NT2/D1 (cell line): Measurements from ENCODE around the gene LAMTOR5.

Experiments used
- DNase-seq: peaks from one replicate; pipeline ENCODE4 v3.0.0-alpha.2; 2011; ENCODE audit warnings: low read depth, low spot score
- H3K27me3 ChIP-seq: 2 replicates; pipeline ENCODE4 v1.6.0; 2011; ENCODE audit warnings: mild to moderate bottlenecking; ENCODE audit not compliant: insufficient read length, insufficient read depth
- H3K36me3 ChIP-seq: 2 replicates; pipeline ENCODE4 v1.6.1; 2011; ENCODE audit warnings: mild to moderate bottlenecking, low read length, mixed read lengths; ENCODE audit not compliant: insufficient read depth, insufficient read length
- H3K4me1 ChIP-seq: 2 replicates; pipeline ENCODE4 v1.5.1; 2011; ENCODE audit not compliant: insufficient read depth, insufficient read length
- H3K4me3 ChIP-seq: 2 replicates; pipeline ENCODE4 v1.5.1; 2011; ENCODE audit warnings: low read depth; ENCODE audit not compliant: insufficient read length
- H3K9ac ChIP-seq: 2 replicates; pipeline ENCODE4 v1.6.0; 2011; ENCODE audit warnings: low read depth; ENCODE audit not compliant: insufficient read length
- H3K9me3 ChIP-seq: 2 replicates; pipeline ENCODE4 v1.5.1; 2011; ENCODE audit warnings: mild to moderate bottlenecking, low read length; ENCODE audit not compliant: insufficient read depth
- SUZ12 ChIP-seq: IDR thresholded peaks from 2 replicates; pipeline ENCODE4 v1.6.1; 2011; ENCODE audit not compliant: insufficient read length, insufficient read depth; ENCODE audit errors: extremely low read depth
- YY1 ChIP-seq: IDR thresholded peaks from 2 replicates; pipeline ENCODE4 v1.6.1; 2011; ENCODE audit not compliant: insufficient read length, insufficient read depth
- ZNF274 ChIP-seq: IDR thresholded peaks from 2 replicates; pipeline ENCODE4 v1.6.1; 2011; ENCODE audit warnings: mild to moderate bottlenecking, low read depth, low read length

The LAMTOR5 gene

DNA sequence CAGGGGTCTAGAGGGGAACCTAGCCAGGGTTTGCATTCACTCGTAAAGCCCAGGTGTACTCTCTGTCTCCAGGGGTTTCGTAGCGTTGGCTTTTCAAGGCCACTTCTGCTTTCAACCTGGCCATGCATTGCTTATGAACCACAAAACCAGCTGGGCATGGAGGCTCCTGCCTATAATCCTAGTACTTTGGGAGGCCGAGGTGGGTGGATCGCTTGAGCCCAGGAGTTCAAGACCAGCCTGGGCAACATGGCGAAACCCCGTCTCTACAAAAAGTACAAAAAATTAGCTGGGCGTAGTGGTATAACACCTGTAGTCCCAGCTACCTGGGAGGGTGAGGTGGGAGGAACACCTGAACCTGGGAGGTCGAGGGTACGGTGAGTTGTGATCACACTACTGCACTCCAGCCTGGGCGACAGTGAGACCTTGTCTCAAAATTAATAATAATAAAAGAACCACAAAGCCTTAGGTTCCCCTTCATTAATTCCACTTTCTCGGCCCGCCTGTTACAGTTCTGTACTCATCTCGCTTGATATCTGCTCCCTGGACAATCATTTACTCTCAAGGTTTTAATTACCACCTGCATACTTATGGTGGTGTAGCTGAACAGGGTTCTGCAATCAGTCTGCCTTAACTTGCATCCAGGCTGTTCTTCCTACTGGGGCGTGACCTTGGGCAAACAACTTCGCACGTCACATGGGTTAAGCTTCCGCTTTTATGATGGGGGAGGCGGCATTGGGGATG, 22.7 kb downstream of the LAMTOR5 start:
- DNase-seq = no peak
- peaks cover 56% of the 10 kb centered on the region for H3K36me3 ChIP-seq
- no peak overlapping the region for H3K9ac ChIP-seq
- TF ChIP-seq SUZ12 = no peak
- TF ChIP-seq YY1 = no peak
- no peak for TF ChIP-seq ZNF274
- no peaks in the 10 kb centered on the region for H3K27me3 ChIP-seq
- H3K9me3 ChIP-seq = no peaks in the 10 kb centered on the region
- H3K4me1 ChIP-seq = no peaks in the 10 kb centered on the region
- H3K4me3 ChIP-seq = no peak overlapping the region

DNA sequence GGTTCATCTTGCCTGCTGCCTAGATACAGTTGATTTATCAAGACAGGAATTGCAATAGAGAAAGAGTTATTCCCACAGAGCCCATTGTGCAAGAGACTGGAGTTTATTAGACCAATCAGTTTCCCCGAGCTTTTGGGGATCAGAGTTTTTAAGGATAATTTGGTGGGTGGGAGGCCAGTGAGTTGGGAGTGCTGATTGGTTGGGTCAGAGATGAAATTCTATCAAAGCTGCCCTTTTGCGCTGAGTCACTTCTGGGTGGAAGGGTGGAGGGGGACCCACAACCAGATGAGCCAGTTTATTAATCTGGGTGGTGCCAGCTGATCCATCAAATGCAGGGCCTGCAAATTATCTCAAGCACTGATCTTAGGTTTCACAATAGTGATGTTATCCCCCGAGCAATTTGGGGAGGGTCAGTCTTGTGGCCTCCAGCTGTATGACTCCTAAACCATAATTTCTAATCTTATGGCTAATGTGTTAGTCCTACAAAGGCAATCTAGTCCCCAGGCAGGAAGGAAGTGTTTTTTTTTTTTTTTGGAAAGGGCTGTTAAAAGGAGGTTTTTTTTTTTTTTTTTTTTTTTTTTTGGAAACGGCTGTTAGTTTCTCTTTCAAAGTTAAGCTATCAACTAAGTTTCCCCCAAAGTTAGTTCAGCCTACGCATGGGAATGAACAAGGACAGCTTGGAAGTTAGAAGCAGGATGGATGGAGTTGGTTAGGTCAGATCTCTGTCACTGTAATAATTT, 24.1 kb downstream of the LAMTOR5 start:
- Histone ChIP-seq H3K4me3 (no peak overlapping the region), H3K9ac (no peak overlapping the region), H3K36me3 (peaks cover 66% of the 10 kb centered on the region), H3K27me3 (no peaks in the 10 kb centered on the region), H3K9me3 (no peaks in the 10 kb centered on the region), H3K4me1 (no peaks in the 10 kb centered on the region)
- no peak for DNase-seq
- no peak for TF ChIP-seq SUZ12
- no peak for TF ChIP-seq YY1
- TF ChIP-seq ZNF274 = no peak

DNA sequence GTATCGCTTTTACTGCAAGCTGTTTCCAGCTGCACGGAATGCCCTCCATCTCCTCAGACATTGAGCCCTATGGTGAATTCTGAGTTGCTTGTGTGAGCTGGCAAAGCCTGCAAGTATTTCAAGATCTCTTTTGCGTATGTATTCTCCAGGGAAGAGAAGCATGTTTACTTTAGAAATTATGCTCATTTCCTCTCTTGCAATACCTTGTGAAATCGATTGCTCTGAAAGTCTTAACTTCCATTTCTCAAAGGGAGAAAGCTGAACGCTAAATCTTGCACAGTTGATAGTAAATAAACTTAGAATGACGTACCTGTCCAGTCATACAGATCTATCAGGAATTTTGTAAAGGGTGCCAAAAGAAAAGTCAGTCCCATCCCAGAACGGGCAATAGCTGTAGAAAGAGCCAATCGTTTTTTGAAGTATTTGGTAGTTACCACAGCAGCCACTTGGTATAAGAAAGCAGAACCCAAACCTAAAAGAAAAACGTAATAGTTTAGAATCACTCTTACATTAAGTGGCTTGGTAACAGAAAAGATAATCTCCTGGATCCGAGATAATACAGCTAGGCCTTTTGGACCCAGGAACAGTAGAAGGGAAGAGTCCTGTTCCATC, 26.7 kb downstream of the LAMTOR5 start:
- no peak overlapping the region for H3K9ac ChIP-seq
- TF ChIP-seq YY1 (no peak), SUZ12 (no peak), ZNF274 (no peak)
- H3K36me3 ChIP-seq = peaks cover 77% of the 10 kb centered on the region
- no peak overlapping the region for H3K4me3 ChIP-seq
- DNase-seq = no peak
- no peaks in the 10 kb centered on the region for H3K27me3 ChIP-seq
- no peaks in the 10 kb centered on the region for H3K9me3 ChIP-seq
- no peaks in the 10 kb centered on the region for H3K4me1 ChIP-seq

DNA sequence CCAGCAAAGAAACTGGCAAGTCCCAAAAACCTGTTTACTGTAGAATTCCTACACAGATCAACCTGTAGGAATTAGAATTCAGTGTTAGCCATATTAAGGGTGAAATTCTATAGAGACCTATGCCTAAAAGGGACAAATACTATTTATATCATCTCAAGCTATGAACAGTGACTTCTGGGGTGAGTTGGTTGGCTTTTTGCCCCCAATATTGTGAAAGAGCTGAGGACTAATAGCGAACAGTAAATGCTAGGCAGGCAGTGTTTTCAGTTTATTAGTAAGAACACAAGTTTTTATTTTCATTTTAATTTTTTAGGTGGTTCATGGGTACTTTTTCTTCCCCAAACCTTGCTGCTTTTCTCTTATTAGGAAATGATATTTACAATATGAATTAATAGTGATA, 32.0 kb downstream of the LAMTOR5 start:
- H3K4me3 ChIP-seq = no peak overlapping the region
- DNase-seq = no peak
- H3K9ac ChIP-seq = no peak overlapping the region
- H3K9me3 ChIP-seq = no peaks in the 10 kb centered on the region
- no peaks in the 10 kb centered on the region for H3K27me3 ChIP-seq
- no peaks in the 10 kb centered on the region for H3K4me1 ChIP-seq
- H3K36me3 ChIP-seq = peaks cover 80% of the 10 kb centered on the region
- TF ChIP-seq SUZ12 = no peak
- no peak for TF ChIP-seq YY1
- no peak for TF ChIP-seq ZNF274

DNA sequence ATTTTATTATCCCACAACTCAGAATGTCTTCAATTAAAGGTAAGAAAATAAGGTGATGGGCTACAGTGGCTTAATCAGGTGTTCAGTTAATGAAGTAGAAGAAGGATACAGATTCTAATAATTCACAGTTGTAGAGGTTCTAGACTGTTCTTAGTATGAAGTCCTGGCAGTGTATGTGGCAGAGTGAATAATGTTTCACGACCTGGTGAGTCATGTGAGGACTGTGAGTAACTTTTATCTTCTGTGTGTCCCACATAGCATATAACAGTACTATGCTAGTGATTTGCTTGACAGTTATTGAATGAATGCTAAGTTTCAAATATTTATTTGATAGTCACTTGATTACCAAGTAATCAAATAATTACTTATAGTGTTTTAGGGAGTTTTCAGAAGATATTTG, 36.7 kb downstream of the LAMTOR5 start:
- Histone ChIP-seq H3K36me3 (peaks cover 52% of the 10 kb centered on the region), H3K27me3 (no peaks in the 10 kb centered on the region), H3K9ac (no peak overlapping the region), H3K4me1 (no peaks in the 10 kb centered on the region), H3K4me3 (no peak overlapping the region), H3K9me3 (no peaks in the 10 kb centered on the region)
- TF ChIP-seq ZNF274 (no peak), SUZ12 (no peak), YY1 (no peak)
- no peak for DNase-seq

DNA sequence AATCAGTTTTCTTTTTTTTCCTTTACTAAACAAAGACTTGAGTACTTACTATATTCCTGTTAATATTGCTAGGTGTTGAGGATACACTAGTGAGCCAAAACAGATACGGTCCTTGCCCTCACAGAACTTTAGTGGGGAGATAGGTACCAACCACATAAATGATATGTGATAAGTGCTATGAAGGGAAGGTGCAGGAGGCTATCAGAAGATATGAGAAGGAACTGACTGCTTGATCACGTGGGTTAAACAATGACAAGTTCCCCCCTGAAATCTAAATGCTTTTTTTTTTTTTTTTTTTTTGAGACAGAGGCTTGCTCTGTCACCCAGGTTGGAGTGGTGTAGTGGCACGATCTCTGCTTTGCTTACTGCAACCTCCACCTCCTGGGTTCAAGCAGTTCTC, 43.3 kb downstream of the LAMTOR5 start:
- H3K9ac ChIP-seq = no peak overlapping the region
- peaks cover 57% of the 10 kb centered on the region for H3K36me3 ChIP-seq
- H3K27me3 ChIP-seq = no peaks in the 10 kb centered on the region
- H3K4me3 ChIP-seq = no peak overlapping the region
- no peak for TF ChIP-seq ZNF274
- TF ChIP-seq SUZ12 = no peak
- TF ChIP-seq YY1 = no peak
- no peaks in the 10 kb centered on the region for H3K9me3 ChIP-seq
- no peaks in the 10 kb centered on the region for H3K4me1 ChIP-seq
- no peak for DNase-seq

DNA sequence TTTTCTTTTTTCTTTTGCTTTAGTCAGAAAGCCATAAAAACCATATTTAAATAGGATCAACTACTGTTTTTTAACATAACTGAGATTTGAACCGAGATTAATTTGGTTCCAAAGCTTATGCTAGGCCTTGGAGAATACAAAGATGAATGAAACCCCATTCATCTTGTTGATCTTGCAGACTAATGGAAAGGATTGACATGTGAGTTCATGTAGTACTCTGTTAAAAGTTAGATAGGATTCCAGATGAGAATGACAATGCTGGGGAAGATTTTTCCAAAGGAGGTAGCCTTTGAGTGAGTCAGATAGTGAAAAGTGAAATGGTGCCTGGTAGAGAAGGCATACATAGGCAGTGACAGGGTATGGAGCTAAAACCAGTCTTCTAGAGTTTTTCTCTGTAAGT, 45.6 kb downstream of the LAMTOR5 start:
- no peaks in the 10 kb centered on the region for H3K27me3 ChIP-seq
- no peak for DNase-seq
- H3K36me3 ChIP-seq = peaks cover 62% of the 10 kb centered on the region
- H3K9me3 ChIP-seq = no peaks in the 10 kb centered on the region
- H3K9ac ChIP-seq = no peak overlapping the region
- H3K4me3 ChIP-seq = no peak overlapping the region
- TF ChIP-seq SUZ12 = no peak
- no peak for TF ChIP-seq YY1
- TF ChIP-seq ZNF274 = no peak
- H3K4me1 ChIP-seq = no peaks in the 10 kb centered on the region
